Aorta (tissue), 5 donors: ENCODE measurements around the gene PDCL2. TPM values are rescaled to one million over a fixed set of nuclear protein-coding genes. Genes with fewer than 3 reads are reported as not detected.
"Not testable (repeated sequence)": the region's sequence is repeated elsewhere in the genome, so short reads cannot be mapped to it uniquely, and the experiment has no call there.

Experiments
- ATAC-seq: fragments of 200-7000 bp; cut with Tn5 transposase; one replicate; pipeline ENCODE4 v1.9.1; 2022; ENCODE audit warnings: moderate library complexity; ENCODE audit not compliant: low FRiP score
- DNase-seq, 2 donors: peaks; one replicate each; pipeline ENCODE4 v3.0.0-alpha.2; 2020
- H3K27ac ChIP-seq, 2 donors: one replicate each; pipeline ENCODE4 v1.5.1; 2013; ENCODE audit warnings: low read length in 2 of 2, mild to moderate bottlenecking in 2 of 2, moderate library complexity in 2 of 2, control low read depth in 1 of 2, inconsistent platforms in 1 of 2, low read depth in 1 of 2
- H3K27me3 ChIP-seq, 2 donors: one replicate each; pipeline ENCODE4 v1.6.1; 2013; ENCODE audit warnings: control low read depth in 1 of 2, low read length in 1 of 2, mild to moderate bottlenecking in 1 of 2, moderate library complexity in 1 of 2; ENCODE audit not compliant: insufficient read depth in 2 of 2, control insufficient read depth in 1 of 2
- H3K36me3 ChIP-seq, 2 donors: one replicate each; pipeline ENCODE4 v1.6.1; 2013; ENCODE audit warnings: control low read depth in 1 of 2, low read length in 1 of 2, mild to moderate bottlenecking in 1 of 2; ENCODE audit not compliant: insufficient read depth in 2 of 2, control insufficient read depth in 1 of 2
- H3K4me1 ChIP-seq, 2 donors: one replicate each; pipeline ENCODE4 v1.6.1; 2013; ENCODE audit warnings: low read length in 2 of 2, control low read depth in 1 of 2, mild to moderate bottlenecking in 1 of 2, moderate library complexity in 1 of 2; ENCODE audit not compliant: insufficient read depth in 2 of 2, control insufficient read depth in 1 of 2
- H3K4me3 ChIP-seq, 2 donors: one replicate each; pipeline ENCODE4 v1.5.1; 2013; ENCODE audit warnings: low read length in 2 of 2, control low read depth in 1 of 2, mild to moderate bottlenecking in 1 of 2
- H3K9me3 ChIP-seq: one replicate; pipeline ENCODE4 v1.6.1; 2013; ENCODE audit warnings: mild to moderate bottlenecking, low read length; ENCODE audit not compliant: control insufficient read depth
- WGBS, 2 donors: extraction: QIAGEN DNeasy Blood & Tissue Kit; methylation state at CpG; one replicate each; pipeline ENCODE4 v1.1.7; 2013; 5-methylcytosine and 5-hydroxymethylcytosine counted together
- intact Hi-C, 2 donors: fragments of 100-400 bp; cut with DNase I; formaldehyde crosslinking; loops; one replicate each; pipeline versions ENCODE4 v1.14.2 to v1.15.0; 2022
- polyA plus RNA-seq, 2 donors: library from polyadenylated mRNA; stranded (reverse); fragments of 200-250 nt; gene quantifications; one replicate each; pipeline ENCODE4 v1.2.3, GENCODE V29; 2013
- total RNA-seq, 2 donors: library from RNA; stranded (reverse); fragmentation: NEBNext Ultra II Directional; extraction: Animal tissue kit (Norgen Biotek cat#: 25700); gene quantifications; one replicate each; pipeline ENCODE4 v1.2.1, GENCODE V29; 2021
- donor health status: healthy with polysubstance abuse.
- donor health status: Bipolar disorder and iron deficiency.
- donor health status: DM: no; HTN: no; CAD: no.
- donor health status: DM: no; HTN: no; CAD: no.
- donor health status: DM: yes; HTN: yes; CAD: no.

PDCL2 gene
- total and polyA plus RNA-seq, 4 donors, result not detected

DNA sequence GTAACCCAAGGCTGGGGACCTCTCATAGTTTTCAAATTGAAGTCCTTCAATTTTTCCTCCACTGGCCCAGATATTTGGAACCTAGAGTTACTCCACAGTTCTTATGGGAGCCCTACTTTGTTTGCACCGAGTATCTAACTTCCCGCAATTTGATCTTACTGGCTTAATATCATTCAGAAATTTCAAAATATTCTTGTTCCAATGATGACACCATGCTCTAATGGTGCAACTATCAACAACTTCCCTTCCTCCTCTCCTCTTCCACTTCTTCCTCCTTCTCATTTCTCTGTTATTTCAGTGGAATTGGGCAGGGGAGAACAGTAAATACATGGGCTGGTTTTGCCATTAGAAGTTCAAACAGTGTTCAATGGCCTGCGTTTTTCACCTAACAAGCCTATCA lies 20.2 kb downstream of the PDCL2 start:
- H3K36me3 ChIP-seq, result no peaks in the 10 kb centered on the region
- DNase-seq, result no peak
- no peak overlapping the region for H3K27ac ChIP-seq
- no peak for ATAC-seq
- H3K4me1 ChIP-seq, result no peaks in the 10 kb centered on the region
- H3K4me3 ChIP-seq, result no peak overlapping the region
- no peaks in the 10 kb centered on the region for H3K27me3 ChIP-seq
- intact Hi-C loops, result no loop called here
- WGBS, 2 donors, result 88 to 91% methylated on average over 3 of the region's 3 CpGs
- no peaks in the 10 kb centered on the region for H3K9me3 ChIP-seq

DNA sequence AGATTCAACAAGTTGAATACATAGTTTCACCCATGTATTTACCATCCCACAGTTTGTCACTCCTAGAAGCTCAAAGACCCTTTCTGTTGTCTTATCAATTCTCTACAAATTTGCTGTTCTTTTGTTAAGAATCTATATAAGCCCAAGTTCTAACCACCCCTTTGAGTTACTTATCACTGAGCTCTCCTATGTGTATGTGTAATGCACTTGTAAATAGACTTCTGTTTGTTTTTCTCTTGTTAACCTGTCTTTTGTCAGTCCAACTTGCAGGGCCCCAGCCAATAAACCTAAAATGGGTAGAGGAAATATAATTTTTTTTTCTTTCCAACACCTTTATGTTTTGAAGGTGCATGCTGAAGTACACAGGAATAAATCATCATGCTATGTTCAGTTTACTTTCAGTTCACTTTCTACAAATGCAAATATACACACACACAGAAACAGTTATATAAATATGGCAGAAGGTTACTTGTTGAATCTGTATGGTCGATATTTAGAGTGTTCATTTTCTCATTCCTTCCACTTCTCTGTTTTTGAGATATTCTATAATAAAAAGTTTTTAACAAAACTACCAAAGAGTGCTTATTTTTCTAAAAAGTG lies 23.0 kb downstream of the PDCL2 start:
- Histone ChIP-seq H3K4me3 (no peak overlapping the region), H3K4me1 (no peaks in the 10 kb centered on the region), H3K36me3 (no peaks in the 10 kb centered on the region), H3K27me3 (no peaks in the 10 kb centered on the region), H3K9me3 (no peaks in the 10 kb centered on the region), H3K27ac (no peak overlapping the region)
- ATAC-seq (no peak), DNase-seq (no peak)
- intact Hi-C loops, result no loop called here
- 88 to 94% methylated on average over 1 of the region's 1 CpG for WGBS, 2 donors

DNA sequence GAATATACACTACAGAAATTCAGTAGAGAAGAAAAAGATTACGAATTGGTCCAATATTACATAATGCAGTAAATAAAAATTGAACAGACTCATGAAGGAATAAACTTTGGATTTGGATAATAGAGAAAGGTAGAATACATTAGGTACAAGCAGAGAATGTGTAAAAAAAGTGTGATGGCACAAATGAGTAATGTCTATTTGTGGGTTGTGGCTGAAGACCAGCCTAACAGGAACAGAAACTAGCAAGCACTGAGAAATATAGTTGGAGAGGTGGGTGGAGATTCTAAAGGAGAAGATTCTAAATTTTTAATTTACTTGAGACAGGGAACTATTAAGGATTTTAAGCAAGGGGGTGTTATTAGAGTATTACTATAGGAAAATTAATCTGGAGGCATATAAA lies 30.2 kb downstream of the PDCL2 start:
- ATAC-seq, result no peak
- 97% methylated on average over 1 of the region's 1 CpG for WGBS, 2 donors
- H3K9me3 ChIP-seq, result no peaks in the 10 kb centered on the region
- intact Hi-C loops, result no loop called here
- H3K36me3 ChIP-seq, result no peaks in the 10 kb centered on the region
- no peaks in the 10 kb centered on the region for H3K4me1 ChIP-seq
- H3K27me3 ChIP-seq, result no peaks in the 10 kb centered on the region
- no peak overlapping the region for H3K27ac ChIP-seq
- no peak overlapping the region for H3K4me3 ChIP-seq
- DNase-seq, result no peak

DNA sequence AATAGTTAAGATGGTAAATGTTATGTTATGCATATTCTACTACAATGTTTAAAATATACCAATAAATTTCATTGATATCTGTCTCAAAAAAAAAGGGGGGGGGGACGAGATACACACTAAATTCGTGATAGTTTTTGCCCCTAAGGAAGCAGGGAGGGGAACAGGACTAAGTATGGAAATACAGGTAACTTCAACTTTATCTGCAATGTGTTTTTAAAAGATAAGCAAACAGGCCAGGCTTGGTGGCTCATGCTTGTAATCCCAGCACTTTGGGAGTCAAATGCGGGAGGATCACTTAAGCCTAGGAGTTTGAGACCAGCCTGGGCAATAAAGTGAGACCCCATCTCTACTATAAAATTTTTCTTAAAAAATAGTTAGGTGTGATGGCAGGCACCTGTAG lies 31.9 kb downstream of the PDCL2 start:
- no peaks in the 10 kb centered on the region for H3K36me3 ChIP-seq
- DNase-seq (no peak), ATAC-seq (no peak)
- H3K4me3 ChIP-seq, result no peak overlapping the region
- no peaks in the 10 kb centered on the region for H3K4me1 ChIP-seq
- no peaks in the 10 kb centered on the region for H3K9me3 ChIP-seq
- WGBS, 2 donors, result 80 to 84% methylated on average over 3 of the region's 3 CpGs
- H3K27ac ChIP-seq, result no peak overlapping the region
- H3K27me3 ChIP-seq, result no peaks in the 10 kb centered on the region
- intact Hi-C loops, result no loop called here

DNA sequence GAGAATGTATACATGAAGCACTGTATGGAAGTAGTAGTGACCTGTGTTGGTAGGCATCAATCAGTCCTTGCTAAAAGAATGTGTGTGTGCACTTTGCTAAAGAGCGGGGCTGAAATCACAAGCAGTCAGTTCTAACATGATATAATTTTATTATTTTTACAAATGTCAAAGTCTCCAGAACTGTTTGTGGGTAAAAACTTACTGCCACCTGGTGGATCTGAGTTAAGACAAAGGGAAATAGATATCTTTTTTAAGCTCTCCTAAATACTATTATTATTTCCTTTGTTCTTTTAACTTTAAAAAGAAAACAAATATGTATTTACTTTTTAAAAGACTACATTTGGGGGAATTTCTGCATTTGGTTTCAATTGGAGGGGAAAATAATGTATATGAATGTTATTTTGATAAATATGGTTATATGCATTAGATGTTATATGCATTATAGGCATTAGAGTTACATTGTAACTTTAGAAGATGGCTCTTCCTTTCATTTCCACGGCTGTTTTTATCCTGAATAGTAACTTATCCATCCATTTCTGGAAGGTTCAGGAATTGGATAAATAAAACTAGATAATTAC lies 37.5 kb downstream of the PDCL2 start:
- Histone ChIP-seq H3K9me3 (no peaks in the 10 kb centered on the region), H3K27ac (no peak overlapping the region), H3K4me1 (no peaks in the 10 kb centered on the region), H3K4me3 (no peak overlapping the region), H3K36me3 (no peaks in the 10 kb centered on the region), H3K27me3 (no peaks in the 10 kb centered on the region)
- intact Hi-C loops, result loop anchor here in 1 of 2 donors (10.0 kb wide), 1 partner anchor 560 kb away; no protein-coding TSS in a partner anchor
- ATAC-seq (no peak), DNase-seq (no peak)
- 30% methylated on average over 2 of the region's 2 CpGs for WGBS, 2 donors

DNA sequence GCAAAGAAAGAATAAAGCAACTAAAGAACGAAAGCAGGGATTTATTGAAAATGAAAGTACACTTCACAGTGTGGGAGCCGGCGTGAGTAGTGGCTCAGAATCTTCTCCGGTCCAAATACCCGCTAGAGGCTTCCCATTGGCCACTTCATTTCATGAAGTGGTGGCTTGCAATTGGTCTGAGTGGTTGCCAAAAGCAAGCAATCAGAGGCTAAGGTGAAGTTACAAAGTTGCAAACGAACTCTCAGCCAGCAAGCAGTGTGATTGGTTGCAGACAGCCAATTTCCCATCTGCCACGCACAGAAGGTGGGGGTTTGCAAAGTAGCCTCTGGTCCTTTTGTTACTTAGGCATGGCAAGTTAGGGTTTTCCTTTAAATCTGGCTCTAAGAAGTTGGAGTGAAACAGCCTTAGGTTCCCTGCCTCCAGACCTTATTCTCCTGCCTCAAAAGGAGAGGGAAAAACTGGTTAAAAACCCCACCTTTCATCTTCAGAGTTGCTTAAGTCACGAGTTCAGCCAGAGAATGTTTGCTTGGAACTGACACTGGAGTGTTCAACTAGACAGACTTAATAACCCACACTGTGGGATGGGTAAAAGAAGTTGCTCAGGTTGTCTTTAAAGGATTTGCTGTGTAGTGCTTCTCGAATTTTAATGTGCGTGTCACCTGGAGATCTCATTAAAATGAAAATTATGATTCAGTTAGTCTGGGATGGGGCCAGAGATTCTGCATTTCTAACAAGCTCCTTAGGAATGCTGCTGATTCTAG lies 38.4 kb downstream of the PDCL2 start:
- Histone ChIP-seq H3K27me3 (no peaks in the 10 kb centered on the region), H3K27ac (no peak overlapping the region), H3K36me3 (no peaks in the 10 kb centered on the region), H3K4me3 (peak overlapping the region in 1 of 2 donors; percentile 4), H3K4me1 (no peaks in the 10 kb centered on the region), H3K9me3 (no peaks in the 10 kb centered on the region)
- DNase-seq (peak in 1 of 2 donors; percentile 49), ATAC-seq (no peak)
- intact Hi-C loops, result loop anchor here in 1 of 2 donors (10.0 kb wide), 1 partner anchor 559 kb away; no protein-coding TSS in a partner anchor
- 55 to 56% methylated on average over 10 of the region's 10 CpGs for WGBS, 2 donors

DNA sequence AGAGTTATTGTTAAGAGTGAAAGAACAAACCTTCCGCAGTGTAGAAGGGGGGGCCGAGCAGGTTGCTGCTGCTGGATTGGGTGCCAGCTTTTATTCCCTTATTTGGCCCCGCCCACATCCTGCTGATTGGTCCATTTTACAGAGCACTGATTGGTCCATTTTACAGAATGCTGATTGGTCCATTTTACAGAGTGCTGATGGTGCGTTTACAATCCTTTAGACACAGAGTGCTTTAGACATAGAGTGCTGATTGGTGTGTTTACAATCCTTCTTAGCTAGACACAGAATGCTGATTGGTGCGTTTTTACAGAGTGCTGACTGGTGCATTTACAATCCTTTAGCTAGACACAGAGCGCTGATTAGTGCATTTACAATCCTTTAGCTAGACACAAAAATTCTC lies 40.1 kb downstream of the PDCL2 start:
- H3K9me3 ChIP-seq, H3K36me3 ChIP-seq, H3K27me3 ChIP-seq, H3K4me3 ChIP-seq, ATAC-seq, H3K27ac ChIP-seq, H3K4me1 ChIP-seq, DNase-seq: not testable (repeated sequence)
- WGBS, 2 donors, result 88 to 90% methylated on average over 6 of the region's 6 CpGs
- intact Hi-C loops, result loop anchor here in 1 of 2 donors (10.0 kb wide), 1 partner anchor 557 kb away; no protein-coding TSS in a partner anchor

DNA sequence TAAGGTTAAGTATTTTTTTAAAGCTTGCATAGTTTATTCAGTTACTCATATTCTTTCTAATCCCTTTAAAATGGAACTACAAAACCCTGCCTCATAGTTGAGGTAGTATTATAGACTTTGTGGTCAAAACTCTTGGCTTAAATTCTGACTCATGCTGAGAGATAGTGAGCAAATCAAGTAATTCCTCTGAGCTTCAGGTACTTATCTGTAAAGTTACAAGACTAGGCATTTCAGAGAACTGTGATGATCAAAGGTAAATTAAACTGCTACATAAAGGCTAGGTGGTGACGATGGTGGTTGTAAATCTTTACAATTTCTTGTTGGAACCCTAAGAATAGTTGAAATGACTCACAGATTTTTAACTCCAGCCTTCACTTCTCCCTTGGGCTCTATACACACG lies 42.2 kb downstream of the PDCL2 start:
- Histone ChIP-seq H3K36me3 (no peaks in the 10 kb centered on the region), H3K4me1 (no peaks in the 10 kb centered on the region), H3K4me3 (no peak overlapping the region), H3K9me3 (no peaks in the 10 kb centered on the region), H3K27me3 (no peaks in the 10 kb centered on the region), H3K27ac (no peak overlapping the region)
- ATAC-seq (no peak), DNase-seq (no peak)
- WGBS, 2 donors, result 81 to 84% methylated on average over 2 of the region's 2 CpGs
- intact Hi-C loops, result loop anchor here (5.0 to 10.0 kb wide), 6 partner anchors 95 to 555 kb away; partner anchors contain the start of genes EXOC1 (in 2 of the 2), SRD5A3 (in 1 of the 2) and TMEM165 (in 1 of the 2)
